ENCODE measurements around the gene ZNF467. TPM values are rescaled to one million over a fixed set of nuclear protein-coding genes. Genes with fewer than 3 reads are reported as not detected.

The ZNF467 gene
- total and polyA plus RNA-seq, 2 donors (not counting 1 experiment from before 2014, with no cell fraction given), result 0.39 to 1.1 TPM

DNA sequence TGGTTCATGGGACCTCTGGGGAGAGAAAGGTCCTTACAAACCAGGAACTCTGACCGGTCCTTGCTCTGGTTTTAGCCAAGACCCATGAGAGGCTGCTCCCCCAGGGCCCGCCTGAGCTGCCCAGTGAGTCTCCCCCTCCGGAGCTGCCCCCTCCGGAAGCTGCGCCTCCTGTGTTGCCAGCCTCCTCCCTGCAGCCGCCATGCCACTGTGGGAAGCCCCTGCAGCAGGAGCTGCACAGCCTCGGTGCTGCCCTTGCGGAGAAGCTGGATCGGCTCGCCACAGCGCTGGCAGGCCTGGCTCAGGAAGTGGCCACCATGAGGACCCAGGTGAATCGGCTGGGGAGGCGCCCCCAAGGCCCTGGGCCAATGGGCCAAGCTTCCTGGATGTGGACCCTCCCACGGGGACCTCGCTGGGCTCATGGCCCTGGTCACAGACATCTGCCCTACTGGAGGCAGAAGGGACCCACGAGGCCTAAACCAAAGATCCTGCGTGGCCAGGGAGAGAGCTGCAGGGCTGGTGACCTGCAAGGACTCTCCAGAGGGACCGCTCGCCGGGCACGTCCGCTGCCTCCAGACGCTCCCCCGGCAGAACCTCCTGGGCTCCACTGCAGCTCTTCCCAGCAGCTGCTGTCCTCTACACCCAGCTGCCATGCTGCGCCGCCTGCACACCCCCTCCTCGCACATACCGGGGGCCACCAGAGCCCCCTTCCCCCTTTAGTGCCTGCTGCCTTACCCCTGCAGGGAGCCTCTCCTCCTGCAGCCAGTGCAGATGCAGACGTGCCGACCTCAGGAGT is 40.1 kb downstream of the ZNF467 start:
- Histone ChIP-seq H3K36me3 (replicated peaks in 1 of 2; ENCODE audit: control extremely low read depth in 1 of 2, control insufficient read depth in 1 of 2, extremely low read depth in 1 of 2, insufficient read depth in 2 of 2, low read length in 1 of 2) (peaks cover 0 to 10% of the 10 kb centered on the region in 2 experiments), H3K79me2 (ENCODE audit: control insufficient read depth, insufficient read depth, low read length) (no peaks in the 10 kb centered on the region), H3K4me2 (replicated peaks; ENCODE audit: low read depth, low read length, poor library complexity, severe bottlenecking) (no peak overlapping the region), H3K27ac (ENCODE audit: low read length in 2 of 2) (no peak overlapping the region), H3K4me3 (ENCODE audit: control extremely low read depth in 1 of 5, extremely low read depth in 1 of 5, insufficient read depth in 1 of 5, low read depth in 2 of 5, low read length in 4 of 5) (no peak overlapping the region), H2AFZ (ENCODE audit: insufficient read depth, low read depth, low read length, poor library complexity, severe bottlenecking) (no peak overlapping the region), H4K20me1 (ENCODE audit: control insufficient read depth, insufficient read depth, low read length, poor library complexity, severe bottlenecking) (no peaks in the 10 kb centered on the region), H3K4me1 (ENCODE audit: control insufficient read depth in 2 of 2, insufficient read depth in 2 of 2, low read length in 2 of 2) (peaks cover 9 to 14% of the 10 kb centered on the region in 2 donors), H3K9me3 (ENCODE audit: control extremely low read depth in 1 of 3, control insufficient read depth in 2 of 3, insufficient read depth in 1 of 3, low read length in 2 of 3) (no peaks in the 10 kb centered on the region), H3K9ac (ENCODE audit: low read length) (no peak overlapping the region), H3K27me3 (replicated peaks in 1 of 4; ENCODE audit: control extremely low read depth in 1 of 4, control insufficient read depth in 3 of 4, insufficient read depth in 4 of 4, low read length in 3 of 4) (no peaks in the 10 kb centered on the region)
- intact Hi-C loops (cut with micrococcal nuclease), result no loop called here
- Mint-ChIP-seq H3K27me3 (peaks cover 3% of the 10 kb centered on the region), H3K4me1 (peaks cover 15% of the 10 kb centered on the region), H3K9me3 (ENCODE audit: insufficient read depth) (no peaks in the 10 kb centered on the region), H3K4me3 (no peak overlapping the region), H3K27ac (no peak overlapping the region)
- WGBS (ENCODE audit: insufficient coverage), result 95% methylated on average over 29 of the region's 30 CpGs
- DNase-seq, result no peak
- POLR2A ChIA-PET, result no interaction called here
- CTCF ChIA-PET, result interaction anchor here (5.0 kb wide), 1 partner anchor 8 kb away, joined by 29 read pairs; no protein-coding TSS in a partner anchor
- no peak for ATAC-seq (ENCODE audit: low read depth)
- TF ChIP-seq, protein P1, sequence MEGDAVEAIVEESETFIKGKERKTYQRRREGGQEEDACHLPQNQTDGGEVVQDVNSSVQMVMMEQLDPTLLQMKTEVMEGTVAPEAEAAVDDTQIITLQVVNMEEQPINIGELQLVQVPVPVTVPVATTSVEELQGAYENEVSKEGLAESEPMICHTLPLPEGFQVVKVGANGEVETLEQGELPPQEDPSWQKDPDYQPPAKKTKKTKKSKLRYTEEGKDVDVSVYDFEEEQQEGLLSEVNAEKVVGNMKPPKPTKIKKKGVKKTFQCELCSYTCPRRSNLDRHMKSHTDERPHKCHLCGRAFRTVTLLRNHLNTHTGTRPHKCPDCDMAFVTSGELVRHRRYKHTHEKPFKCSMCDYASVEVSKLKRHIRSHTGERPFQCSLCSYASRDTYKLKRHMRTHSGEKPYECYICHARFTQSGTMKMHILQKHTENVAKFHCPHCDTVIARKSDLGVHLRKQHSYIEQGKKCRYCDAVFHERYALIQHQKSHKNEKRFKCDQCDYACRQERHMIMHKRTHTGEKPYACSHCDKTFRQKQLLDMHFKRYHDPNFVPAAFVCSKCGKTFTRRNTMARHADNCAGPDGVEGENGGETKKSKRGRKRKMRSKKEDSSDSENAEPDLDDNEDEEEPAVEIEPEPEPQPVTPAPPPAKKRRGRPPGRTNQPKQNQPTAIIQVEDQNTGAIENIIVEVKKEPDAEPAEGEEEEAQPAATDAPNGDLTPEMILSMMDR (IDR thresholded peaks at IDR 0.05), result no peak
- TF ChIP-seq EZH2 (IDR thresholded peaks at IDR 0.05; ENCODE audit: borderline replicate concordance, insufficient read depth, low read depth, low read length, poor library complexity, severe bottlenecking), result no peak

DNA sequence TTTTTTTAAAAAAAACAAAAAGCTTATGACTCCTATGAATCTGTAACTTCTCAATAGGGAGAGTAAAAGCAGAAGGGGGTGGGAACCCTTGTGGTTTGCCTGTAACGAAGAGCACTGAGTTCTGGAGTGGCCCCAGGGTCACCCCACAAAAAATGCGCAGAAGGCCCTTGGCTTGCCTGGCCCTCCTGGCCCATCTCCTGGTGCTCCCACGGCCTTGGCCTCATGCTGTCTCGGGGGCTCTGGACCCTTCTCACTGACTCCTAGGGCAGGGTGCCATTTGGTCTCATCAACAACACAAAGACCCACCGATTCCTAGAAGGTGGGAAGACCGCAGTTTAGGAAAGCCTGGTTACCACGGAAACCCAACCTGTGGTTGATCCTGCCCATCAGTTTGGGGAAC is 40.8 kb downstream of the ZNF467 start:
- peaks cover 15% of the 10 kb centered on the region for H3K4me1 Mint-ChIP-seq
- WGBS (ENCODE audit: insufficient coverage), result 98% methylated on average over 7 of the region's 7 CpGs
- CTCF ChIA-PET, result interaction anchor here (5.0 kb wide), 1 partner anchor 9 kb away, joined by 29 read pairs; no protein-coding TSS in a partner anchor

More for the DNA sequence above, 40.8 kb downstream of the ZNF467 start:
- H3K27ac ChIP-seq (ENCODE audit: low read length in 2 of 2), result no peak overlapping the region
- no peak overlapping the region for H3K4me3 Mint-ChIP-seq
- POLR2A ChIA-PET, result no interaction called here
- intact Hi-C loops (cut with micrococcal nuclease), result no loop called here
- ATAC-seq (ENCODE audit: low read depth), result no peak
- DNase-seq, result no peak
- no peak overlapping the region for H2AFZ ChIP-seq (ENCODE audit: insufficient read depth, low read depth, low read length, poor library complexity, severe bottlenecking)
- no peak overlapping the region for H3K9ac ChIP-seq (ENCODE audit: low read length)
- no peaks in the 10 kb centered on the region for H3K27me3 Mint-ChIP-seq
- no peak overlapping the region for H3K4me3 ChIP-seq (ENCODE audit: control extremely low read depth in 1 of 5, extremely low read depth in 1 of 5, insufficient read depth in 1 of 5, low read depth in 2 of 5, low read length in 4 of 5)
- no peaks in the 10 kb centered on the region for H3K27me3 ChIP-seq (replicated peaks in 1 of 4; ENCODE audit: control extremely low read depth in 1 of 4, control insufficient read depth in 3 of 4, insufficient read depth in 4 of 4, low read length in 3 of 4)
- H3K79me2 ChIP-seq (ENCODE audit: control insufficient read depth, insufficient read depth, low read length), result no peaks in the 10 kb centered on the region
- H3K36me3 ChIP-seq (replicated peaks in 1 of 2; ENCODE audit: control extremely low read depth in 1 of 2, control insufficient read depth in 1 of 2, extremely low read depth in 1 of 2, insufficient read depth in 2 of 2, low read length in 1 of 2), result peaks cover 0 to 10% of the 10 kb centered on the region in 2 experiments
- H3K9me3 Mint-ChIP-seq (ENCODE audit: insufficient read depth), result no peaks in the 10 kb centered on the region
- no peaks in the 10 kb centered on the region for H4K20me1 ChIP-seq (ENCODE audit: control insufficient read depth, insufficient read depth, low read length, poor library complexity, severe bottlenecking)
- no peaks in the 10 kb centered on the region for H3K9me3 ChIP-seq (ENCODE audit: control extremely low read depth in 1 of 3, control insufficient read depth in 2 of 3, insufficient read depth in 1 of 3, low read length in 2 of 3)
- TF ChIP-seq, protein P1 (IDR thresholded peaks at IDR 0.05), result no peak
- no peak for TF ChIP-seq EZH2 (IDR thresholded peaks at IDR 0.05; ENCODE audit: borderline replicate concordance, insufficient read depth, low read depth, low read length, poor library complexity, severe bottlenecking)
- peaks cover 9 to 14% of the 10 kb centered on the region in 2 donors for H3K4me1 ChIP-seq (ENCODE audit: control insufficient read depth in 2 of 2, insufficient read depth in 2 of 2, low read length in 2 of 2)
- no peak overlapping the region for H3K4me2 ChIP-seq (replicated peaks; ENCODE audit: low read depth, low read length, poor library complexity, severe bottlenecking)
- H3K27ac Mint-ChIP-seq, result no peak overlapping the region

Data from B cell (primary cell).